COLO829 (cell line): Measurements from ENCODE around the gene PARD6B.
"Not testable (repeated sequence)": the region's sequence is repeated elsewhere in the genome, so short reads cannot be mapped to it uniquely, and the experiment has no call there.

Experiments used
- DNase-seq: peaks from one replicate; pipeline ENCODE4 v3.0.0; 2012; ENCODE audit warnings: low spot score

Gene PARD6B

GRCh38 chr20:50776122-50776817 lies 44.9 kb downstream of the PARD6B start:
- no peak for DNase-seq

DNA sequence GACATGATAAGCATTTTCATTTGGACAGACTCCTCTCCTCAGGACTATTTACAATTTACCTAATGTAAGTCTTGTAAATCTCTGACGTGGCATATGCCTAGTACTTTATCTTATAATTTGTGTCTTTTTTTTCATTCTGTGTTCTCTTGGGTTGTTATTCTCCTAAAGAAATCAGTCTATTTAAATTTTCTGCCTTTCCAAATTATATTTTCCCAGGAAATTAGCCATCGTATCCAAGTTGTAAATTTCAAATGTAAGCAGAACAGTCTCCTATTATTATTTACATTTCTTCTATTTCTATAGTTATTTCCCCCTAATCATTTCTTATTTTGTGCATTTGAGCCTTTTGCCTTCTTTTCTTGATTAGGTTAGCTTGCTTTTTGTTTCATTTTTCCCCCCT lies 46.0 kb downstream of the PARD6B start:
- DNase-seq: no peak

GRCh38 chr20:50778994-50779393 lies 47.6 kb downstream of the PARD6B start:
- DNase-seq: not testable (repeated sequence)

GRCh38 chr20:50783390-50783789 lies 52.0 kb downstream of the PARD6B start:
- no peak for DNase-seq

DNA sequence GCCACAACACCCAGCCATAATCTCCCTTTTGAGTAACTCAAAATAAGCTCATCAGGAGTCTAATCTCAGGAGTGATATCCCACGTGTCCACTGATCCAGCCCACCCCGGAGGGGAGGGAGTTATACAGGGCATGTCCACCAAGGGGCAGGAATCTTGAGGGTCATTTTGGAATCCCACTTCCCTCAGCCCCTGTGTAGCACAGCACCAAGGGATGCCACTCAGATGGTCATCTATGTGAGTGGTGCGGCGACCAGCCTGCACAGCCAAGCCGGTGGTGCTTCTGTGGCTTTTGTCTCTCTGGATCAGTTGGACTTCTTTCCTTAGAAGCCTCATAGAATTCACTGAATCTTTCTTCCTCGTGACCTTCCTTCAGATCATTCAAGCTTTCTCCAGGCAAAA lies 52.5 kb downstream of the PARD6B start:
- DNase-seq: no peak

DNA sequence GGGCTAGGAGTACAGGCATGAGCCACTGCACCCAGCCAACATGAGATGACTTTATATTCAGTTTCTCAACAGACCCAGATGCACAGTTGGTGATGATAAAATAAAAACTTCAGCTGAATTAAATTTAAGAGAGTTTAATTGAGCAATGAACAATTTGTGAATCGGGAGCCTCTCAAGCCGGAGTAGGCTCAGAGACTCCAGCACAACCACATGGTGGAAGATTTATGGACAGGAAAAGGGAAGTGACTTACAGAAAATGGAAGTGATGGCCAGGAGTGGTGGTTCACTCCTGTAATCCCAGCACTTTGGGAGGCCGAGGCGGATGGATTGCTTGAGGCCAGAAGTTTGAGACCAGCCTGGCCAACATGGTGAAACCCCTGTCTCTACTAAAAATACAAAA lies 53.1 kb downstream of the PARD6B start:
- no peak for DNase-seq

GRCh38 chr20:50786703-50787102 lies 55.3 kb downstream of the PARD6B start:
- DNase-seq: no peak

- DNase-seq: no peak
Observed at GRCh38 chr20:50787181-50787580, 55.8 kb downstream of the PARD6B start.

DNA sequence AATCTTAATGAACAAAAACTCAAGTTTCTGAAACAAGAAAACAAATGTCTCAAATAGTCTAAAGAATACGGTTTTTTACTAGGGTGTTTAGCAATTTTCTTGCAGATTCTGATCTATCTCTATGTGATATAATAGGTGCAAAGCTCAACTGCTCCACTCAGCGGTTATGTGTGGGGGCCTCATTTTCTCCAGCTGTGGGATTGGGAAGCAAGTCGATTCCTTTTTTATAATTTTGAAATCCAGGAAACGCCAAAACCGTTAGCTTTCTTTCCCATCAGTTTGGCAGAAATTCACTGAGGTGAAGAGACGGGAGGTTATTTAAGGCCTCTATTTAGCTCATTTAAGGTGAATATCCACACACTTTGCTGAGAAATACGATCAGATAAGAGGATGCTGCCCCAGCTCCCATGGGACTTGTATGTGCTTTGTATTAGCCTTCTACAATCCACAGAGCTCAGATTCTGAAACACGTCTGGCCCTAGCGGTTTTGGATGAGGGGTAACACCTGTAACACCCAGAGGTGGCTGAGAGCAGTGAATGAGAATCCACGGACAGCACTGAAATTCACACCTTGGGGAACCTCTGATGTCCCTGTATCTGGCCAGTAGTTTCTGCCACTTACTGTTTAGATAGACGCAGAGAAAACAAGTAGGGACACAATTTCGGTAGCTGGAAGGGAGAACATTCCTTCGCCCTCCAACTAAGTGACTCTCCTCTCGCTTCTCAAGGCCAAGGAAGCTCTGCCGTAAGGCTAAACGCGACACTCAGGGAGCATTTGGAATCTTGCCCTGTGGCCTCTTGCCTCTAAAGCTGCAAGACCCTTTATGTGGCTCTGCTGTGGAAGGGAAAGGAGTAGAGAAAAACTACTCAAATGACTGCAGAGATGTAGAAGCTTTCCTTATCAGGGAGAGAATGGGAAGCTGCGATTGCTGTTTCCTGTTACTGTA lies 56.9 kb downstream of the PARD6B start:
- no peak for DNase-seq

- no peak for DNase-seq
Observed at GRCh38 chr20:50789968-50790650, 58.7 kb downstream of the PARD6B start.

- DNase-seq: peak; percentile 86
Observed at GRCh38 chr20:50790651-50791277, 59.4 kb downstream of the PARD6B start.

GRCh38 chr20:50792708-50793574 lies 61.6 kb downstream of the PARD6B start:
- no peak for DNase-seq

- not testable (repeated sequence) for DNase-seq
Observed at GRCh38 chr20:50793575-50794016, 62.2 kb downstream of the PARD6B start.

DNA sequence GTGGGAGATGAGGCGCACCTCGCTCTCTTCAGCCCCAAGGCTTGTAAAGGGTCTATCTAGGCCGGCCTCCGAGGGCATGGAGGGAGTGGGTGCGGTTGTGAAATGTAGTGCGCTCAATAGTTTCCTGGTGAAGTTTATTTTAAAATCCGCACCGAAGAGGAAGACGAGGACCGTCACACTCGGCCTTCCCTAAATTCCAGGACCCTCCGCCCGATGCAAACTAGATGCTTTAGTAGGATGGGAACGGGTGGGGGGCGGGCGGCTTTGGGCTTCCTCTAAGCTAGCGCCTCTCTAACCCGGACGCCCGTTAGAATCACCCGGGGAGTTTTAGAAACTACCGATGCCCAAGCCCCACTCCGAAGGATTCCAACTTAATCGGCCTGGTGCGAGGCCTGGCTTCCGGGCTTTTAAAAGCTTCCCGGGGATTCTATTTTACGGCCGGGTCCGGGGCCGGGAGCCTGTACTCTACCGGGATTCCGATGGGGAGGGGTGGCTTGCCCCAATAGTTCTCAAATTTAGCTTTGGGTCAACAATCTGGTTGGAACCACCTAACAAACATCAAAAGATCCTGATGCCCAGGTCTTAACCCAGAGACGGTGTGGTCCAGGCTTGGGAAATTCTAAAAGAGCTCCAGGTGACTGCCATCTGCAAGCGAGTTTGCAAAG lies 62.9 kb downstream of the PARD6B start:
- no peak for DNase-seq

DNA sequence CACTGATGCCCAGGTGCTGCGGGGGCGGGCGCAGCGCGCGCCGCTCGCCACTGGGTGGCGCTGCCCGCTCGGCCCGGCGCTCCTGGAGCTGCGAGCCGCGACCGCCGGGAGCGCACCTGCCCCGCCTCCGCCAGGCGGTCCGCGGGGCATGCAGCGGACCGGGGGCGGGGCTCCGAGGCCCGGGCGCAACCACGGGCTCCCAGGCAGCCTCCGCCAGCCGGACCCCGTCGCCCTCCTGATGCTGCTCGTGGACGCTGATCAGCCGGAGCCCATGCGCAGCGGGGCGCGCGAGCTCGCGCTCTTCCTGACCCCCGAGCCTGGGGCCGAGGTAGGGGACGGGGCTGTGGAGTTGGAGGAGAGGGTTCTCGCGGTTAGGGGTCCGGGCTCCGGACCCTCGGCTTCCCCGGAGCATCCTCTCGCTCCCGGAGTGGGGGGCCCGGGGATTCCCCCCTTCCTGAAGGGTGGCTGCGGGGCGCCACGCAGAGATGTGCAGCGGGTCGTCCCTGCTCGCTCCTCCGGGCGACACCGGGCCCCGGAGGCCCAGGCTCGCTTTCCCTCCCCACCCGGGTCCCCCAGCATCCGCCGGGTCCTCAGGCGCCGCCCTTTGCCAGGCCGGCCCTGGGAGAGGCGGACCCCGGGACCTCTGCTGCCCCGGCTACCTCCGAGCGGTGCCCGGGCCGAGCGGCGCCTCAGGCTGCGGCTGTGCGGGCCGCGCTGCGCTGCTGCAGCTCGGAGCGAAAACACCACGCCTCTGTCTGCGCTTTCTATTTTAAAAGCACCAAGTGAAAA lies 63.7 kb downstream of the PARD6B start, which contains the start of gene BCAS4:
Gene BCAS4 (plus strand): TSS at position 216 of the 789 bp plus-strand sequence. CDS start 23 bp downstream, at position 239.
- peak; percentile 87 for DNase-seq

DNA sequence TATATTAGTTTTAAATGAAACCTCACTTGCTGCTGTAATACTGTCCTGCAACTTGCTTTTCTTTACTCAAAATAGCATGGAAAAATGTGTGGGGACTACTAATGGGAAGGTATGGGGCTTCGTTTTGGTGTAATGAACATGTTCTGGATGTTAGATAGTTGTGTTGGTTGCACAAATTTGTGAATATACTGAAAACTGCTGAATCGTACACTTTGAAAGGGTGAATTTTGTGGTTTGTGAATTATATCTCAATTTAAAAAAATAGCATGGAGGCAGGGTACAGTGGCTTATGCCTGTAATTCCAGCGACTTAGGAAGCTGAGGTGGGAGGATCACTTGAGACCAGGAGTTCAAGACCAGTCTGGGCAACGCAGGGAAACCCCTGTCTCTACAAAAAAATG lies 65.8 kb downstream of the PARD6B start:
- no peak for DNase-seq

- no peak for DNase-seq
Observed at GRCh38 chr20:50798650-50799049, 67.3 kb downstream of the PARD6B start.

GRCh38 chr20:50799176-50799889 lies 68.0 kb downstream of the PARD6B start:
- DNase-seq: no peak
